HG02884 (cell line): ENCODE measurements around the gene KIAA1549.
"Not testable (repeated sequence)": the region's sequence is repeated elsewhere in the genome, so short reads cannot be mapped to it uniquely, and the experiment has no call there.

Experiments used
- ATAC-seq: cut with Tn5 transposase; IDR thresholded peaks from one replicate; pipeline ENCODE4 v1.9.1; 2021; ENCODE audit warnings: mild to moderate bottlenecking, moderate library complexity; ENCODE audit not compliant: unreplicated experiment

Gene KIAA1549

DNA sequence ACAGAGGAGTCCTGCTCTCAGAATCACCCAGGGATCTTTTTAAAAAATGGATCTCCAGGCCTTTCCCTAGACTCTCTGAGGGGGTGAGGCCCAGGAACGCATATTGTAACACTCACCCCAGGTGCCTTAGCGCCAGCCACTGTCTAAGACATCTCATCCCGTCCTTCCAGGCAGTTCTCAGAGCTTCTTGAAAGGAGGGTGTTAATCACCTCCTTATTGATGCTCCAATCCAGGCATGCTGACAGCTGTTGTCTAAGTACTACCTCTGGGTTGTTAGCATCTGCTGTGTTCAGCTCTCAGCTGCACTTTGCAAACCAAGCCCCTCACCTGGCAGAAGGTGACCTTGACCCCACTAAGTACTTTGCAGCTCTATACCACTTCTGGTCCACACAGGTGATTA lies 36.0 kb downstream of the KIAA1549 start:
- ATAC-seq = no peak

GRCh38 chr7:138944592-138944991 lies 36.6 kb downstream of the KIAA1549 start:
- no peak for ATAC-seq

- no peak for ATAC-seq
Measured at GRCh38 chr7:138943061-138943460, 38.1 kb downstream of the KIAA1549 start.

DNA sequence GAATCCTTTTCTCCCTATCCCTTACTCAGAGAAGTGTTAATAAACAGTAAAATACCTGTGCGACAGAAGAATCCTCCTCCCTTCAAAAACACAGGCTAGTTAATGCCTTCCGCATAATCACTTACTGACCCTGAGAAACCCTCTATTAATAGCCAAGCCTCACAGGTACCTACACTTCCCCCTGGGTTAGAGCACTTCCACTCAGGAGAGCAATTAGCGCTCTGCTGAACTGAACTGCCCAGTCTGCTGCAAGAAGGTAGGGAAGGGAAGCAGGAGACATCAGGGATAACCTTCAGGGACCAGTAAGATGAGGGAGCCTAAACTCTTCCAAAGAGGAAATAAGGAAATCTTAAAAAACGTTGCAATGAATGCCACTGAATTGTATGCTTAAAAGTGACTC lies 39.6 kb downstream of the KIAA1549 start:
- ATAC-seq = no peak

GRCh38 chr7:138940602-138941001 lies 40.6 kb downstream of the KIAA1549 start:
- ATAC-seq = not testable (repeated sequence)

DNA sequence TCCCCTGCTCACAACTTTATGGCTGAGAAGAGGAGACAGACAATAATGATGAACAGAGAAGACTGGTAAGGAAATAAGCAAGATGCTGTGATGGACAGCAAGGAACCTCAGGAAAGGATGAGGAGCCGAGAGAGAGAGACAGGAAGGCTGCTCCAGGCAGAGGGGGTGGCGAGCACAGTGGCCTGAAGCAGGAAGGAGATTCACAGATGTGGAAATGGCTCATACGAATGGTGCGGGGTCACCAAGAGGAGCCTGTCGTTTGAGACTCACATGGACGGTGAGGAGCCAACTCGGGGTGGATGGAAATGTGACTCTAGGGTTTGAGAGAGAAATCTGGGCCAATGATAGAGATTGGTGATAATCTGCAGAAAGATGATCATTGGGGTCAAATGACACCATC lies 43.7 kb downstream of the KIAA1549 start:
- ATAC-seq = no peak

GRCh38 chr7:138935465-138936011 lies 45.7 kb downstream of the KIAA1549 start:
- no peak for ATAC-seq

DNA sequence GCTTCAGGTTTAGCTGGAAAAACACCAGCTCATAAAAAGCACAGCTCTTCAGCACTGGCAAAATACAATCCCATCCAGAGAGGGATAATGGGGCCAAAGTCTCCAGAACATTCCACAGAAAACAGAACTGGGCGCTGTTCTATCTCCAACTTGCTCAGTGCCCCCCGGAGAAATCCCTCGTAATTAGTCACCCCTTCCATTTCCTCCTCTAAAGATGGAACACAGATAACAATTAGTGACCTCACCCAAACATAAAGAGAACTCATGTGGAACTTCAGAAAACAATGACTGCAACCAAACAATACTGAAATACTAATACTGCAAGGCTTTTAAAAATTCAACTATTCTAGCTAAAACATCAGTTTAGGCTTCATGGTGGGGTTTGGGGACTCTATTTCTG lies 46.3 kb downstream of the KIAA1549 start:
- ATAC-seq = no peak

GRCh38 chr7:138934367-138934766 lies 46.8 kb downstream of the KIAA1549 start:
- no peak for ATAC-seq

DNA sequence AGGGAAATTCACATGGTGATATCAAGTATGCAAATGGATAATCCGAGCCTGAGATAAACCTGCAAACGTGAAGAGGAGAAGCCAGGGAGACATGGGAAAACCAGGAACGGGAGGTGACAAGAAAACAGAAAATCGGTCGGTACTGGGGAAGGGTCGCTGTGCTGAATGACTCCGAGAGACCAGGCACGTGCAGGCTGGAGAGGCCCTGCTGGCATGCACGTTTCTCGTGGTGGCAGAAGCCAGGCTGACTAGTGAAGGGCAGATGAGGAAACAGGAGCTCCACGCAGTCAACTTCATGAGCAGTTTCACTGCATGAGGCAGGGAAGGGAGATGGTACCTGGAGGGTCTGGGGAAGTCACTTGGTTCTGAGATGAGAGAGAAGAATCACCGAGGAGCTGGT lies 48.3 kb downstream of the KIAA1549 start:
- ATAC-seq = no peak

DNA sequence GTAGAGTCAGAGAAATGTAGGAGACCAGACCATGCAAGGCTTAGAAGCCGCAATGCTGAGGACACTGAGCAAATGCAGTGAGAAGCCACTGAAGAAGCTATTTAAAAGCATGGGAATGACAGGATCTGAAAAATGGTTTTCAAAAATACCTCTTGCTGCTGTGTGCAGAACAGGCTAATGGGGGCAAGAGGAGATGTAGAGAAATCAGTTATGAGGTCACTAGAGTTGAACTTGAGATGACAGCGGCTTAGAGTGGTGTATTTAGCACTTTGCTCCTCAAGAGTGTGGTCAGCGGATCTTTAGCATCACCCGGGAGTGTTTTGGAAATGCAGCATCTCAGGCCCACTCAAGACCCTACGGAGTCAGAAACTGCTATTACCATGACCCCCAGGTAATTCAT lies 48.8 kb downstream of the KIAA1549 start:
- no peak for ATAC-seq

DNA sequence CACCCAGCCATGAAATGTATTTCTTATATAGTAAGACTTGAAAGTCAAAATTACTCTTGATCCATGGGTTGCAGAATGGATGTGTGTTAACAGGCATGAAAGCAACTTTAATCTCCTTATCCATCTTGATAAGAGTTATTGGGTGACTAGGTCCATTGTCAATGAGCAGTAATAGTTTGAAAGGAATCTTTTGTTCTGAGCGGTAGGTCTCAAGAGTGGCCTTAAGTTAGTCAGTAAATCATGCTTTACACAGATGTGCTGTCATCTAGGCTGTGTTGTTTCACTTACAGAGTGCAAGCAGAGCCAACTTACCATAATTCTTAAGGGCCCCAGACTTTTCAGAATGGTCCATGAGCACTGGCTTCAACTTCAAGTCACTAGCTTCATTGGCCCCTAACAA lies 51.2 kb downstream of the KIAA1549 start:
- ATAC-seq = no peak

- ATAC-seq = peak; percentile 14
Measured at GRCh38 chr7:138926241-138926612, 55.0 kb downstream of the KIAA1549 start.

GRCh38 chr7:138924501-138925225 lies 56.5 kb downstream of the KIAA1549 start:
- no peak for ATAC-seq

GRCh38 chr7:138921277-138921676 lies 59.9 kb downstream of the KIAA1549 start:
- no peak for ATAC-seq

GRCh38 chr7:138919911-138920310 lies 61.3 kb downstream of the KIAA1549 start:
- ATAC-seq = no peak

- ATAC-seq = no peak
Measured at GRCh38 chr7:138919216-138919615, 62.0 kb downstream of the KIAA1549 start.

GRCh38 chr7:138918756-138919155 lies 62.4 kb downstream of the KIAA1549 start:
- ATAC-seq = no peak

GRCh38 chr7:138918176-138918575 lies 63.0 kb downstream of the KIAA1549 start:
- no peak for ATAC-seq

GRCh38 chr7:138917771-138918170 lies 63.4 kb downstream of the KIAA1549 start:
- ATAC-seq = no peak

DNA sequence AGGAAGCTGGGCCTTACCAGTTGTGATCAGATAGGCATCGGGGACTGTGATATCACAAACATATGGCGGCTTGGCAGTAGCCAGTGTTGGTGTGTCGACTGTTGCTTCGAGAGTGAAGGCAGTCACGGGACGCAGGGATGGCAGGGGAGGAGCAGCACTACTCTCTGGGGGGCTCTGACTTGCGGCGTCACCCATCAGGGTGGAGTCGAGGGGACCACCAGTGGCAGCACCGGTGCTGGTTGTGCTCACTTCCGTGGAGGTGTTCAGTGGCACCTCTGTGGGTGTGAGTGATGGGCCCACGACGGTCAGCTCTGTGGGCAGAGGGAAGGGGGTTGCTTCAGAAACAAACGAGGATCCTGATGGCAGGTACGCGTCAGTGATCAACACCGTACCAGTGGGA lies 64.5 kb downstream of the KIAA1549 start:
- ATAC-seq = no peak

DNA sequence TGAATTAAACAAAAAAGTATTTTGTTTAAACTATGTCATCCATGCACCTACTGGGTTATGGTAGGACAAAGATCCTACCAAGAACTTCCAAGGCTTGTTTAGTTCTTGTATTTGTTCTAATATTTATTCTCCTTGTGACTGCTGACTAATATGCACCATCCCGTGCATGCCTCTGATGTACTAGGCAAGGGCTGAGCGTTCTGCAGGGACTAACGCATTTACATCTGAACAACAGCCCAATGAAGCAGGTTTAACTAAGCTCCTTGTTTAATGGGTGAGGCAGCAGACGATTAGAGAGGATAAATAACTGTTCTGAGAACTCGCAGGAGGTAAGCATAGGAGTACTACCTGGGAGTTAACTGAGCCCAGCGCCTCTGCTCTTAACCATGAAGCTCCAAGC lies 64.9 kb downstream of the KIAA1549 start:
- ATAC-seq = no peak

GRCh38 chr7:138913783-138914182 lies 67.4 kb downstream of the KIAA1549 start:
- ATAC-seq = no peak
